ENCODE results near the gene TOMM20. TPM values are rescaled to one million over a fixed set of nuclear protein-coding genes. Genes with fewer than 3 reads are reported as not detected.

TOMM20 gene
- total and polyA plus RNA-seq, 2 donors (not counting 1 experiment from before 2014, with no cell fraction given): 85.5 to 111 TPM

DNA sequence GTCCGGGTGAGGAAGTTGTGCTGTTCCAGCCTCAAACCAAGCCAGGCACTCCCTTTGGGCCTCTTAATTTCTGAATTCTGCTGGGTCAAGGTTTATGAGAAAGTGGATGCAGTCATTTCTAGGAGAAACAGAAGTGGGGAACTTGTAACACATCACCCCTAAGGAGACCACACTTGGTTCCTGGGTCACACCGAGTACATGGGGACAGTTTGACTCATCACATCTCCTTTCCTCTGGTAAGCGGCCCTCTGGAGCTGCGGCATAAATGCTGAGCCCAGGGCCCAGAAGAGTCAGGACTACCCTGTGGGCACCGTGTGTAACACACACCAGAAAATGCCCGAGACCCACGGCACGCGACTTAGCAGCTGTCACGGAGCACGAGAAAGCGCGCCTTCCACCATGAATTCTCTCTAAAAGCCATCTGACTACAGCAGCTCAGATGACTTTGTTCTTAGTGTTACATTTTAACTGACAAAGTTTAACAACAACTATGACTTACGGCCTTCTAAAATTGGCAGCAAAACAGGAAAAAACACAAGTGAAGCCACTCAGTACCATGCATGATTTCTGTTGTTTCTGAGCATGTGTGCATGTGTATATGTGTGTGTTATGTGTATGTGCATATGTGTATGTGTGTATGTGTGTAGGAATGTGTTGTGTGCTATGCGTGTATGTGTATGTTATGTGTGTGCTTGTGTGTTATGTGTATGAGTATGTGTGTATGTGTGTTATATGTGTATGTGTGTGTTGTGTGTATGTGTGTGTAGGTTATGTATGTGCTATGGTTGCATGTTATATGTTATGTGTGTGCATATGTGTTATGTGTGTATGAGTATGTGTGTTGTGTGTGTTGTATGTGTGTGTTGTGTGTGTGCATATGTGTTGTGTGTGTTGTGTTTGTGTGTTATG lies 50.8 kb downstream of the TOMM20 start:
- TF ChIP-seq EZH2 (IDR thresholded peaks at IDR 0.05; ENCODE audit: low read length, missing control alignments): no peak
- TF ChIP-seq, protein P1, sequence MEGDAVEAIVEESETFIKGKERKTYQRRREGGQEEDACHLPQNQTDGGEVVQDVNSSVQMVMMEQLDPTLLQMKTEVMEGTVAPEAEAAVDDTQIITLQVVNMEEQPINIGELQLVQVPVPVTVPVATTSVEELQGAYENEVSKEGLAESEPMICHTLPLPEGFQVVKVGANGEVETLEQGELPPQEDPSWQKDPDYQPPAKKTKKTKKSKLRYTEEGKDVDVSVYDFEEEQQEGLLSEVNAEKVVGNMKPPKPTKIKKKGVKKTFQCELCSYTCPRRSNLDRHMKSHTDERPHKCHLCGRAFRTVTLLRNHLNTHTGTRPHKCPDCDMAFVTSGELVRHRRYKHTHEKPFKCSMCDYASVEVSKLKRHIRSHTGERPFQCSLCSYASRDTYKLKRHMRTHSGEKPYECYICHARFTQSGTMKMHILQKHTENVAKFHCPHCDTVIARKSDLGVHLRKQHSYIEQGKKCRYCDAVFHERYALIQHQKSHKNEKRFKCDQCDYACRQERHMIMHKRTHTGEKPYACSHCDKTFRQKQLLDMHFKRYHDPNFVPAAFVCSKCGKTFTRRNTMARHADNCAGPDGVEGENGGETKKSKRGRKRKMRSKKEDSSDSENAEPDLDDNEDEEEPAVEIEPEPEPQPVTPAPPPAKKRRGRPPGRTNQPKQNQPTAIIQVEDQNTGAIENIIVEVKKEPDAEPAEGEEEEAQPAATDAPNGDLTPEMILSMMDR (conservative IDR thresholded peaks at IDR 0.05 in 1 of 2, IDR thresholded peaks at IDR 0.05 in 1 of 2; ENCODE audit: low read depth in 1 of 2, low read length in 2 of 2): no peak
- Histone ChIP-seq H4K20me1 (ENCODE audit: control insufficient read depth, extremely low read depth, insufficient read depth, low read length) (no peaks in the 10 kb centered on the region), H3K9me3 (ENCODE audit: control insufficient read depth, insufficient read depth, low read depth, low read length) (peaks cover 1% of the 10 kb centered on the region), H2AFZ (ENCODE audit: low read length) (peak overlapping the region; percentile 5), H3K27ac (ENCODE audit: insufficient read depth, low read length) (peak overlapping the region; percentile 71), H3K27me3 (ENCODE audit: control insufficient read depth, insufficient read depth, low read length) (no peaks in the 10 kb centered on the region), H3K4me2 (ENCODE audit: extremely low read depth, insufficient read depth, low read length) (no peak overlapping the region), H3K9ac (ENCODE audit: insufficient read depth, low read length) (no peak overlapping the region), H3K4me1 (ENCODE audit: control insufficient read depth, extremely low read depth, insufficient read depth, low read length) (peaks cover 43% of the 10 kb centered on the region), H3K79me2 (ENCODE audit: control insufficient read depth, insufficient read depth, low read length) (no peaks in the 10 kb centered on the region), H3K4me3 (replicated peaks in 1 of 4; ENCODE audit: control extremely low read depth in 1 of 4, insufficient read depth in 1 of 4, low read depth in 3 of 4, low read length in 4 of 4) (no peak overlapping the region), H3K36me3 (ENCODE audit: control insufficient read depth, insufficient read depth, low read length) (no peaks in the 10 kb centered on the region)
- peak in 1 of 2 donors; percentile 72 for DNase-seq (ENCODE audit: low read depth in 2 of 2)

DNA sequence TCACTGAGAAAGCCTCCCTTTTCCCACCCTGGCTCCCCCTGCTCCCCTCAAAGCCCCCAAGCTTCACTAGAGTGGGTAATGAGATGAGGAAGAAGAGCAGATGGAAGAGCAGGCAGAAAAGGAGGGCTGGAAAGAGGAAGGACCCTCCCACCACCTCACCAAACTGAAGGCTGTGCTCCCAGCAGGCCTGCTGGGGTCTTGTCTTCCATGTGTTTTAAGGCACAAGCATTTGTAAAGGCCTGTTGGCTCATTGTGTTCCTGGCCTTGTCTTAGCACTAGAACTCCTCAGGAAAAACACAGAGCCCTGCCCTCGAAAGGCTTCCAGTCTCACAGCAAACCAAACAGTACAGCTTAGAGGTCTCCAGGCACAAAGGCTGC lies 51.5 kb downstream of the TOMM20 start:
- peaks cover 1% of the 10 kb centered on the region for H3K9me3 ChIP-seq (ENCODE audit: control insufficient read depth, insufficient read depth, low read depth, low read length)
- H3K9ac ChIP-seq (ENCODE audit: insufficient read depth, low read length): no peak overlapping the region
- no peak overlapping the region for H3K4me2 ChIP-seq (ENCODE audit: extremely low read depth, insufficient read depth, low read length)
- H3K27ac ChIP-seq (ENCODE audit: insufficient read depth, low read length): peak overlapping the region; percentile 71
- no peaks in the 10 kb centered on the region for H3K36me3 ChIP-seq (ENCODE audit: control insufficient read depth, insufficient read depth, low read length)
- no peaks in the 10 kb centered on the region for H3K27me3 ChIP-seq (ENCODE audit: control insufficient read depth, insufficient read depth, low read length)
- H3K79me2 ChIP-seq (ENCODE audit: control insufficient read depth, insufficient read depth, low read length): no peaks in the 10 kb centered on the region
- DNase-seq (ENCODE audit: low read depth in 2 of 2): no peak
- H3K4me3 ChIP-seq (replicated peaks in 1 of 4; ENCODE audit: control extremely low read depth in 1 of 4, insufficient read depth in 1 of 4, low read depth in 3 of 4, low read length in 4 of 4): no peak overlapping the region
- no peaks in the 10 kb centered on the region for H4K20me1 ChIP-seq (ENCODE audit: control insufficient read depth, extremely low read depth, insufficient read depth, low read length)
- H3K4me1 ChIP-seq (ENCODE audit: control insufficient read depth, extremely low read depth, insufficient read depth, low read length): peaks cover 42% of the 10 kb centered on the region
- H2AFZ ChIP-seq (ENCODE audit: low read length): no peak overlapping the region
- TF ChIP-seq, protein P1 (conservative IDR thresholded peaks at IDR 0.05 in 1 of 2, IDR thresholded peaks at IDR 0.05 in 1 of 2; ENCODE audit: low read depth in 1 of 2, low read length in 2 of 2): no peak
- TF ChIP-seq EZH2 (IDR thresholded peaks at IDR 0.05; ENCODE audit: low read length, missing control alignments): no peak

DNA sequence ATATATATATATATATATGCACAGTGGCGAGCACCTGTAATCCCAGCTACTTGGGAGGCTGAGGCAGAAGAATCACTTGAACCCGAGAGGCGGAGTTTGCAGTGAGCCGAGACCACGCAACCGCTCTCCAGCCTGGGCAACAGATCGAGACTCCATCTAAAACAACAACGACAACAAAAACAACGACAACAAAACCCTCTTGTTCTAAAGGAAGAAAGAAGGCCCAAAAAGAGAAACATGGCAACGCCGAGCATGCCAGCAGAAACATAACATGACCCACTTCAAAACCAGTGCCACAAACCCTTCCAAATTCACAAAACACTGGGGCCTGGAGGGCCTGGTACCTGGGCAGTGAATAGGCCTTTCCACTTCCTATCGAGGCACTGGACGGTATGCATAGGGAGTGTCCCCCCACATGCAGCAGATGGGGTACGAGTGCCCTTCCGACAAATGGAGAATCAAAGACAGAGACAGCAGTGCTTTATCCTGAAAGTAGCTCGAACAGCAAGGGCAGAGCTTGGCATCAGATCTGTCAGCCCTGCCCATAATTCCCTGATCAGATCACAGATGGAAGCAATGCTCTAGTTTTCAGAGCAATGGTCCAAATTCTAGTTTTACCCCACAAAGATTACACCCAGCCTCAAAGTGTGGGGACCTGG lies 52.0 kb downstream of the TOMM20 start:
- Histone ChIP-seq H3K27ac (ENCODE audit: insufficient read depth, low read length) (peak overlapping the region; percentile 71), H3K4me1 (ENCODE audit: control insufficient read depth, extremely low read depth, insufficient read depth, low read length) (peaks cover 42% of the 10 kb centered on the region), H3K27me3 (ENCODE audit: control insufficient read depth, insufficient read depth, low read length) (no peaks in the 10 kb centered on the region)

More for the DNA sequence above, 52.0 kb downstream of the TOMM20 start:
- no peak overlapping the region for H3K9ac ChIP-seq (ENCODE audit: insufficient read depth, low read length)
- DNase-seq (ENCODE audit: low read depth in 2 of 2): no peak
- H3K9me3 ChIP-seq (ENCODE audit: control insufficient read depth, insufficient read depth, low read depth, low read length): peaks cover 1% of the 10 kb centered on the region
- no peaks in the 10 kb centered on the region for H3K36me3 ChIP-seq (ENCODE audit: control insufficient read depth, insufficient read depth, low read length)
- no peaks in the 10 kb centered on the region for H3K79me2 ChIP-seq (ENCODE audit: control insufficient read depth, insufficient read depth, low read length)
- H4K20me1 ChIP-seq (ENCODE audit: control insufficient read depth, extremely low read depth, insufficient read depth, low read length): no peaks in the 10 kb centered on the region
- H3K4me2 ChIP-seq (ENCODE audit: extremely low read depth, insufficient read depth, low read length): no peak overlapping the region
- H3K4me3 ChIP-seq (replicated peaks in 1 of 4; ENCODE audit: control extremely low read depth in 1 of 4, insufficient read depth in 1 of 4, low read depth in 3 of 4, low read length in 4 of 4): no peak overlapping the region
- H2AFZ ChIP-seq (ENCODE audit: low read length): no peak overlapping the region
- TF ChIP-seq, protein P1 (conservative IDR thresholded peaks at IDR 0.05 in 1 of 2, IDR thresholded peaks at IDR 0.05 in 1 of 2; ENCODE audit: low read depth in 1 of 2, low read length in 2 of 2): no peak
